GM12891 (cell line): ENCODE measurements around the gene FFAR4. TPM values are rescaled to one million over a fixed set of nuclear protein-coding genes. Genes with fewer than 3 reads are reported as not detected.
"Not testable (repeated sequence)": the region's sequence is repeated elsewhere in the genome, so short reads cannot be mapped to it uniquely, and the experiment has no call there.

Source experiments
- DNase-seq: peaks from one replicate; pipeline ENCODE4 v3.0.0; 2011; ENCODE audit warnings: low spot score; ENCODE audit not compliant: insufficient read length
- FAIRE-seq: peaks from 2 replicates; lab custom pipeline; 2011; peaks lifted over from hg19 to GRCh38; lab: Jason Lieb, UNC
- PAX5 ChIP-seq: IDR thresholded peaks from 2 replicates; pipeline ENCODE4 v1.6.1; 2011; ENCODE audit warnings: low read length, moderate library complexity, mild to moderate bottlenecking; ENCODE audit not compliant: insufficient read depth, severe bottlenecking
- POLR2A ChIP-seq: IDR thresholded peaks from 2 replicates; pipeline ENCODE4 v1.6.1; 2011; ENCODE audit warnings: low read depth, low read length, control low read depth
- POLR2AphosphoS5 ChIP-seq: IDR thresholded peaks from 2 replicates; pipeline ENCODE4 v1.6.1; 2011; ENCODE audit warnings: low read depth, low read length, control low read depth
- POU2F2 ChIP-seq: IDR thresholded peaks from 2 replicates; pipeline ENCODE4 v1.6.1; 2011; ENCODE audit warnings: low read depth, mild to moderate bottlenecking, control low read depth, low read length, moderate library complexity
- SPI1 ChIP-seq: IDR thresholded peaks from 2 replicates; pipeline ENCODE4 v1.6.1; 2011; ENCODE audit warnings: low read depth, low read length, control low read depth
- TAF1 ChIP-seq: IDR thresholded peaks from 2 replicates; pipeline ENCODE4 v1.6.1; 2011; ENCODE audit warnings: low read depth, low read length, control low read depth
- polyA plus RNA-seq: library from polyadenylated mRNA; unstranded; fragments of >200 nt; gene quantifications from one replicate; pipeline ENCODE4 v1.2.1, GENCODE V29; 2012; ENCODE audit warnings: low read depth, missing spikeins, inconsistent platforms; ENCODE audit not compliant: missing spikeins

Gene FFAR4
- not detected for polyA plus RNA-seq

- FAIRE-seq = no peak
- TF ChIP-seq POLR2AphosphoS5 = no peak
- no peak for TF ChIP-seq SPI1
- no peak for TF ChIP-seq POLR2A
- DNase-seq = no peak
Measured at GRCh38 chr10:93566435-93567276, at the start of gene FFAR4. Gene FFAR4, plus strand, starts transcription at chr10:93566665. Its CDS starts 56 bp downstream, at chr10:93566721.

DNA sequence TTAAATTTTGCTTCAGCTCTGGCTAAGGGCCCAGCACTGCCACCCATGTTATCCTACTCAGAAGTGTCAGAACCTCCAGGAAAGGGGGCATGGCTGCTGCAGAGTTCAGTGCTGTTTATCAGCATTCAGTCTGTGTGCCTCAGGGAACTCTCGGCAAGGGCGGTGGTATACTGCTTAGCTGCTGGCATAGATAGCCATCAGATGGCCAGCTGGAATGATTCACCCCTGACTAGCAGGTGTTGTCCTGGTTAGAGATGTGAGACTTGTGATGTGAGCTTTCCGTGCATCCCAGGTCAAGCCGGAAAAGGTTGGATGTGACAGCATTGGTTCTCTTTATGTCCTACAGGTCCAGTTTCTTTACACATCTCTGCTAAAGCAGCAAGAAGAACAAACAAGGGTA, 47.9 kb upstream of the FFAR4 start:
- TF ChIP-seq POLR2AphosphoS5 (no peak), POLR2A (no peak), POU2F2 (no peak)
- DNase-seq = no peak
- FAIRE-seq = no peak

- no peak for DNase-seq
- TF ChIP-seq POU2F2 = no peak
- no peak for TF ChIP-seq SPI1
- no peak for TF ChIP-seq POLR2A
- TF ChIP-seq PAX5 = no peak
- no peak for TF ChIP-seq TAF1
- no peak for TF ChIP-seq POLR2AphosphoS5
- FAIRE-seq = no peak
Measured at GRCh38 chr10:93535293-93535692, 31.2 kb upstream of the FFAR4 start.

GRCh38 chr10:93540871-93541270, 25.6 kb upstream of the FFAR4 start:
- DNase-seq, FAIRE-seq: not testable (repeated sequence)

DNA sequence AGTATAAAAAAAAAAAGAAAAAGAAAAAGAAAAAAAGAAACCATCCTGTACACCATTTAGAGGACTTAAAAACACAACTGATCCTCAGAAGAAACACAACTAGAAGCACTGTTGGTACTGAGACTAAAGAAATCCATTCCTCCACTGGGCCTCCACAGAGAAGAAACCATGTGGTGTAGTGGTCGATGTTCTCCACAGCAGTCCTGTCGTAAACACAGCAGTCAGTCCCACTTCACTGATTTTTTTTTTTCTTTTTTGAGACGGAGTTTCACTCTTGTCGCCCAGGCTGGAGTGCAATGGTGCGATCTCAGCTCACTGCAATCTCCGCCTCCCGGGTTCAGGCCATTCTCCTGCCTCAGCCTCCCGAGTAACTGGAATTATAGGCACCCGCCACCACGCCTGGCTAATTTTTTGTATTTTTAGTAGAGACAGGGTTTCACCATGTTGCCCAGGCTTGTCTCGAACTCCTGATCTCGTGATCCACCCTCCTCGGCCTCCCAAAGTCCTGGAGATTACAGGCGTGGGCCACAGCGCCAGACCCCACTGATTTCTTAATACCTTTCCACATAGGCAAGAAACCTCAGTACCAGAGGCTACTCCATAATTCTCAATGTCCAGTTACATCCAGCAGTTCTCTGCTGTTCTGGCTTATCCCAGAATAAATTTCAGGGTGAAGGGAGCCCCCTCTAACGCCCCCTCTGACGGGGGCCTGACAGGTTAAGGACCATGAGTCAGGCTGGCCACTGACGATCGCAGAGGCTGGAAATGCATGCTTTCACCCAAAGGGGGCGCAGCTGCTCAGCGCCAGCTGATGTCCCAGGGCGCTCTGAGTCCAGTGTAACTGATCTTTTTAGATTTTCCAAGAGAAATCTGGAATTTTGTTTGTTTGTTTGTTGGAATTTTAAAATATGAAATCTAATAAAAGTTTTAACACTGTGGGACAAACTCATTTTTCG, 24.8 kb upstream of the FFAR4 start:
- DNase-seq (no peak), FAIRE-seq (no peak)
- TF ChIP-seq SPI1 = no peak

- no peak for FAIRE-seq
Measured at GRCh38 chr10:93542358-93542791, 24.1 kb upstream of the FFAR4 start.

DNA sequence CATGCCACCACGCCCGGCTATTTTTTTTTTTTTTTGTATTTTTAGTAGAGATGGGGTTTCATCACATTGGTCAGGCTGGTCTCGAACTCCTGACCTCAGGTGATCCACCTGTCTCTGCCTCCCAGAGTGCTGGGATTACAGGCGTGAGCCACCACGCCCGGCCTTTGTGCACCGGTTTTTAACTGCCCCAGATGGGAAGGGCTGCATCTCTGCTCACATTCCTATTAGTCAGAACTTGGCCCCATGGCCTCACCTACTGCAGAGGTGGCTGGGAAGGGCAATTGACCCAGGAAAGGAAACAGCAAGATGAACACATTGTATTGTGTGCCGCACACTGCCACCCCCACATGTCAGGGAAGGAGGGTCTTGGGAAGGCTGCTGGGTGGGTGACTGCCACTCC, 19.5 kb upstream of the FFAR4 start:
- not testable (repeated sequence) for FAIRE-seq, DNase-seq

More at GRCh38 chr10:93542358-93542791, 24.1 kb upstream of the FFAR4 start:
- TF ChIP-seq PAX5 (no peak), POLR2AphosphoS5 (no peak), POLR2A (no peak), SPI1 (no peak), TAF1 (no peak)
- DNase-seq = no peak

- DNase-seq (no peak), FAIRE-seq (no peak)
- no peak for TF ChIP-seq POU2F2
- no peak for TF ChIP-seq SPI1
- TF ChIP-seq POLR2AphosphoS5 = no peak
- TF ChIP-seq PAX5 = no peak
- TF ChIP-seq POLR2A = no peak
- no peak for TF ChIP-seq TAF1
Measured at GRCh38 chr10:93547522-93547921, 18.9 kb upstream of the FFAR4 start.

DNA sequence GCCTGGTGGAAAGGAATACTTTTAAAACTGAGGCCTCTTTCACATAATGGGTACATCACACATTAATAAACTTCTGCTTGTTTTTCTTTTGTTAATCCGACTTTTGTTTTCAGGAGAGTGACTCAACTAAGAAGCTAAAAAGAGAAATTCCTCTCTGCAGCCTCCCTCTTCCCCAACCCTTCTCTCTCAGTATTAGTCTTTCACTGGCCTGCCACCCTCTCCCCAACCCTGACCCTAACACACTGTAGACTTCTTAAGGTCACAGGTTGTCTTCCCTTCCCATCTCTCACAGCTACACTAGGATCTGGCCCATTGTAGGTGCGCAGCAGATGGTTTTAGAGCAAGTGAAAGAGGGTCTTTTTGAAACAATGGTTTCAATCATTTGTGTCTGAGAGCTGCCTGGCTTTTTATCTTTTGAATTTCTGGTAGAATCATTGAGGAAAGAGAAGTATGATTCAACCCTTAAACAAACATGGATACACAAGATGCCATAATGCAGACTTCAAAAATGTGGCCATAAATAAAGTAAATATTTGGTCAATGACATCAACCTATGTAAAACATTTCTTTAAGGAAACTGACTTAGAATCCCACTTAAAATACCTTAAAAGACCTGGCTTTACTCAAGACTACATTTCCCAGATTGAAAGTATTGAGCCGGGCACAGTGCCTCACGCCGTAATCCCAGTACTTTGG, 17.9 kb upstream of the FFAR4 start:
- no peak for TF ChIP-seq POU2F2
- TF ChIP-seq SPI1 = no peak
- no peak for TF ChIP-seq POLR2AphosphoS5
- TF ChIP-seq POLR2A = no peak
- no peak for TF ChIP-seq TAF1
- no peak for TF ChIP-seq PAX5
- FAIRE-seq (no peak), DNase-seq (no peak)

GRCh38 chr10:93550606-93551005, 15.9 kb upstream of the FFAR4 start:
- TF ChIP-seq POU2F2 (no peak), POLR2AphosphoS5 (no peak), POLR2A (no peak), SPI1 (no peak), TAF1 (no peak), PAX5 (no peak)

More at GRCh38 chr10:93550606-93551005, 15.9 kb upstream of the FFAR4 start:
- DNase-seq (no peak), FAIRE-seq (no peak)
